Ishikawa (cell line): ENCODE measurements around the gene SGK1.

Experiments
- CEBPB ChIP-seq: IDR thresholded peaks from 2 replicates; pipeline ENCODE4 v1.6.1; 2012
- CREB1 ChIP-seq: IDR thresholded peaks from 2 replicates; pipeline ENCODE4 v1.6.1; 2012; ENCODE audit warnings: low read depth
- EGR1 ChIP-seq: IDR thresholded peaks from 2 replicates; pipeline ENCODE4 v1.6.1; 2012
- EP300 ChIP-seq: IDR thresholded peaks from 2 replicates; pipeline ENCODE4 v1.6.1; 2012; ENCODE audit warnings: borderline replicate concordance
- FOXM1 ChIP-seq: IDR thresholded peaks from 2 replicates; pipeline ENCODE4 v1.6.1; 2012; ENCODE audit warnings: low read depth, borderline replicate concordance
- NFIC ChIP-seq: IDR thresholded peaks from 2 replicates; pipeline ENCODE4 v1.6.1; 2012
- RAD21 ChIP-seq: IDR thresholded peaks from 2 replicates; pipeline ENCODE4 v1.6.1; 2012; ENCODE audit warnings: low read depth
- TAF1 ChIP-seq: IDR thresholded peaks from 2 replicates; pipeline ENCODE4 v1.6.1; 2012; ENCODE audit warnings: low read depth, mild to moderate bottlenecking
- TCF12 ChIP-seq: IDR thresholded peaks from 2 replicates; pipeline ENCODE4 v1.6.1; 2012; ENCODE audit warnings: low read depth
- TEAD4 ChIP-seq: IDR thresholded peaks from 2 replicates; pipeline ENCODE4 v1.6.1; 2012
- YY1 ChIP-seq: IDR thresholded peaks from 2 replicates; pipeline ENCODE4 v1.6.1; 2012; ENCODE audit warnings: low read depth
- ZBTB7A ChIP-seq: IDR thresholded peaks from 2 replicates; pipeline ENCODE4 v1.6.1; 2012; ENCODE audit warnings: low read depth
- TF ChIP-seq, protein P1 (sequence below): IDR thresholded peaks from 2 replicates; pipeline ENCODE4 v1.6.1; 2012; ENCODE audit warnings: low read depth, mild to moderate bottlenecking
- TF ChIP-seq, protein P2 (sequence below): IDR thresholded peaks from 2 replicates; pipeline ENCODE4 v1.6.1; 2012
- TF ChIP-seq, protein P3 (sequence below): IDR thresholded peaks from 2 replicates; pipeline ENCODE4 v1.6.1; 2012

SGK1 gene

DNA sequence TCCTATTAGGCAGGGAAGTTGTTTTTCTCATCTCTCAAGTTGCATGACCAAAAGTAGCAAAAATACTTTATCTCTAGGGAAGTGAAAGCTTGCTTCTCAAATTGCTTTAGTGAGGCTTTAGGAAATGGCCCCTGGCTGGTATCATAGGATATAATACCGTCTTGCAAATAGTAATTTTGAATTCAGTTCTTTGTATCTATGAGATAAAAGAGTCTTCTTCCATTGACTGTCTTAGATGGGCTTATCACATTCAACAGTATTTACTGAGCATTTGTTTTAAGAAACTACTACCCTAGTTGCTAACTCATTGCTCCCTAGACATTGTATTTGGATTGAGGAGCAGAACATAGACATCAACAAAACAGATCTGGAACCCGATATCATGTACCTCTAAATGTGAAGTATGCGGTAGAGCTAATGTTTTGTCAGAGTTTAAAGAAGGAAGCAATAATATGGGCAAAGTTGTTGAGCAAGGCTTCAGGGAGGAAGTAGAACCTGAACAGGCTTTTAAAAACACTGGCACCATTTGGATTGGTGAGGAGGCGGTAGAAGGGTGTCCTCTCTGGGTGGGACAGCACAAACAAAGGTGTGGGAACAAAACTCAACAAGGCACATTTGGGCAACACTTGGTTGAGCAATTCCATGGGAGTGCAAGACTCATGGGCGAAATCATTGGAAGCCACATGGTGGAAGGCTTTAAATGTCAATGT lies 101.5 kb downstream of the SGK1 start:
- TF ChIP-seq, protein P1, sequence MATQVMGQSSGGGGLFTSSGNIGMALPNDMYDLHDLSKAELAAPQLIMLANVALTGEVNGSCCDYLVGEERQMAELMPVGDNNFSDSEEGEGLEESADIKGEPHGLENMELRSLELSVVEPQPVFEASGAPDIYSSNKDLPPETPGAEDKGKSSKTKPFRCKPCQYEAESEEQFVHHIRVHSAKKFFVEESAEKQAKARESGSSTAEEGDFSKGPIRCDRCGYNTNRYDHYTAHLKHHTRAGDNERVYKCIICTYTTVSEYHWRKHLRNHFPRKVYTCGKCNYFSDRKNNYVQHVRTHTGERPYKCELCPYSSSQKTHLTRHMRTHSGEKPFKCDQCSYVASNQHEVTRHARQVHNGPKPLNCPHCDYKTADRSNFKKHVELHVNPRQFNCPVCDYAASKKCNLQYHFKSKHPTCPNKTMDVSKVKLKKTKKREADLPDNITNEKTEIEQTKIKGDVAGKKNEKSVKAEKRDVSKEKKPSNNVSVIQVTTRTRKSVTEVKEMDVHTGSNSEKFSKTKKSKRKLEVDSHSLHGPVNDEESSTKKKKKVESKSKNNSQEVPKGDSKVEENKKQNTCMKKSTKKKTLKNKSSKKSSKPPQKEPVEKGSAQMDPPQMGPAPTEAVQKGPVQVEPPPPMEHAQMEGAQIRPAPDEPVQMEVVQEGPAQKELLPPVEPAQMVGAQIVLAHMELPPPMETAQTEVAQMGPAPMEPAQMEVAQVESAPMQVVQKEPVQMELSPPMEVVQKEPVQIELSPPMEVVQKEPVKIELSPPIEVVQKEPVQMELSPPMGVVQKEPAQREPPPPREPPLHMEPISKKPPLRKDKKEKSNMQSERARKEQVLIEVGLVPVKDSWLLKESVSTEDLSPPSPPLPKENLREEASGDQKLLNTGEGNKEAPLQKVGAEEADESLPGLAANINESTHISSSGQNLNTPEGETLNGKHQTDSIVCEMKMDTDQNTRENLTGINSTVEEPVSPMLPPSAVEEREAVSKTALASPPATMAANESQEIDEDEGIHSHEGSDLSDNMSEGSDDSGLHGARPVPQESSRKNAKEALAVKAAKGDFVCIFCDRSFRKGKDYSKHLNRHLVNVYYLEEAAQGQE: no peak
- TF ChIP-seq CREB1 (no peak), TCF12 (no peak), TAF1 (no peak), RAD21 (no peak), EGR1 (no peak), ZBTB7A (no peak), TEAD4 (no peak), YY1 (no peak), EP300 (no peak), CEBPB (no peak), NFIC (no peak), FOXM1 (no peak)
- TF ChIP-seq, protein P2, sequence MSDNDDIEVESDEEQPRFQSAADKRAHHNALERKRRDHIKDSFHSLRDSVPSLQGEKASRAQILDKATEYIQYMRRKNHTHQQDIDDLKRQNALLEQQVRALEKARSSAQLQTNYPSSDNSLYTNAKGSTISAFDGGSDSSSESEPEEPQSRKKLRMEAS: no peak

DNA sequence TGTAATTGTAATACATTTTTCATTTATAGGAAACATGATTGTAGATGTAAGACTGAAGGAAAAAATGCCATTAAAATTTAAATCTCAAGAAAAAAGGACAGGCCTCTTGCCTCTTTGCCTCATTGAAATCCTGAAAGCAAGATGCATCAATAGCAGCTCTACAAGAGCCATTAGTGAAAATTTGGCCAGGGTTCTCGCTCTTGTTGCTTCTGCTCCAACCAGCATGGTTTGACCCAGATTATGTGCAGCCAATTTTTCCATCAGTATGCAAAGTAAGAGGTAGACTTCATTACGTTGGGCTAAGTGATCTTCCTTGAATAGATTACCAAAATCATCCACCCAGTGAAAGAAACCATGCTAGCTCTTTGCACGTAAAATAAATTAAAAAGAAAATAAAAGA lies 106.6 kb downstream of the SGK1 start:
- TF ChIP-seq YY1 (no peak), EGR1 (no peak), TCF12 (no peak), CREB1 (no peak), TAF1 (no peak)
- TF ChIP-seq, protein P3, sequence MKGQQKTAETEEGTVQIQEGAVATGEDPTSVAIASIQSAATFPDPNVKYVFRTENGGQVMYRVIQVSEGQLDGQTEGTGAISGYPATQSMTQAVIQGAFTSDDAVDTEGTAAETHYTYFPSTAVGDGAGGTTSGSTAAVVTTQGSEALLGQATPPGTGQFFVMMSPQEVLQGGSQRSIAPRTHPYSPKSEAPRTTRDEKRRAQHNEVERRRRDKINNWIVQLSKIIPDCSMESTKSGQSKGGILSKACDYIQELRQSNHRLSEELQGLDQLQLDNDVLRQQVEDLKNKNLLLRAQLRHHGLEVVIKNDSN: no peak
- TF ChIP-seq, protein P1: no peak
- TF ChIP-seq, protein P2: no peak

DNA sequence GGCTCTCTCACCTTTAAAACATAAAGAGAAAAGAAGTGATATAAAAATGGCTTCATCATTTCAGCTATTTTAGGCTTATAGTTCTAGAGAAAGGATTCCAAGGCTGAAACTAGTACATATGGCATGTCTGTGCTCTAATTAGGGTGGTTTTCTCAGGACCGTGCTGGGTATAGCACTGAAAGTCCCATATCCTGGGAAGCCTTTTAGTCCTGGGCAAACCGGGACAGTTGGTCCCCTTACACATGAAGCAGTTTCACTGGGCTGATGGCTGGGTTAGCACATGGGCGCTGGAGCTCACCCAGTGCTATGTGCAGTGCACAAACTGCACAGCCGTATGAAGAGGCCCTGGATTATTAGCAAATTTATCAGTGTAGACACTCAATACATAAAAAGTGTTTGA lies 110.5 kb downstream of the SGK1 start:
- no peak for TF ChIP-seq RAD21
- TF ChIP-seq, protein P1: no peak
- TF ChIP-seq, protein P3: no peak
- TF ChIP-seq CEBPB: no peak
- TF ChIP-seq TAF1: no peak
- no peak for TF ChIP-seq EP300

DNA sequence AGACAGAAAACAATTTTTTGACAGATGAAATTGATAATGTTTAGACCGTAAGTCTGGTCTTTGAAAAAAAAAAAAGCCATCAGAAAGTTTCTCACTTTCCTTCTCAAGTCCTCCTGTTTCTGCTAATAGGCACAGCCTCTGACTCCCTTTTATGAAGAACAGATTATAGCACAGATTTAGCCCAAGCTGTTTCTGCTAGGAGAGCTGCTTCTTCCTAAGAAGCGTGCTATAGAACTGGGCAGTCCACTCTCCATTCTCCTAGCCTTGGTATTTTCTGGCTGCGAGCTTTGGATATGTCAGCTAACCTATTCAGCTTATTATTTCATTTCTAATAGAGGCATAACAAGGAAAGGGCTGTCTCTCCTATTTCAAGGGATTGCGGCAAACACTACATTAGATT lies 112.5 kb downstream of the SGK1 start:
- TF ChIP-seq TAF1 (no peak), FOXM1 (no peak), CEBPB (no peak), RAD21 (no peak), NFIC (no peak), TEAD4 (no peak)
- TF ChIP-seq, protein P2: no peak
- TF ChIP-seq, protein P3: no peak
